SK-N-SH (cell line): Measurements from ENCODE around the gene TCF3. TPM values are rescaled to one million over a fixed set of nuclear protein-coding genes. Genes with fewer than 3 reads are reported as not detected.
A peak's percentile ranks its signal among the peaks of the same experiment; 100 is the strongest.

ENCODE experiments used
- CTCF ChIA-PET: fragments of 300-600, 350-600 bp; formaldehyde crosslinking; extraction: SDS; loops from one replicate; lab custom pipeline; 2021; lab: Yijun Ruan, JAX
- POLR2A ChIA-PET: fragments of 350-600 bp; sonication (Branson Sonifier 250); formaldehyde crosslinking; extraction: SDS; loops from one replicate; lab custom pipeline; 2020; ENCODE audit warnings: antibody characterized with exemption, inconsistent platforms; lab: Yijun Ruan, JAX
- DNase-seq: peaks from one replicate; pipeline ENCODE4 v3.0.0; 2012
- H2AFZ ChIP-seq: fragments of 200-600 bp; sonication (generic); 2 replicates; pipeline ENCODE4 v1.8.1; 2016; ENCODE audit warnings: antibody characterized with exemption, mild to moderate bottlenecking, low read depth
- H3F3A ChIP-seq: fragments of 200-600 bp; sonication (generic); replicated peaks from 2 replicates; pipeline ENCODE3; 2016; ENCODE audit warnings: antibody characterized with exemption, mild to moderate bottlenecking; ENCODE audit not compliant: insufficient read depth
- H3K27ac ChIP-seq, 2 experiments: fragments of 200-500 bp in 1 of 2; fragments of 200-600 bp in 1 of 2; sonication (Bioruptor generic) in 1 of 2; sonication (generic), shearing (Covaris generic) in 1 of 2; 2 replicates each; pipeline versions ENCODE4 v1.5.1 to v1.6.1; 2014 to 2016; ENCODE audit warnings: low read depth in 2 of 2, inconsistent platforms in 1 of 2, low read length in 1 of 2, mild to moderate bottlenecking in 1 of 2, mixed read lengths in 1 of 2
- H3K27me3 ChIP-seq: fragments of 200-600 bp; sonication (generic), shearing (Covaris generic); 2 replicates; pipeline ENCODE4 v1.6.1; 2016; ENCODE audit warnings: mixed run types; ENCODE audit not compliant: insufficient read depth
- H3K36me3 ChIP-seq, 2 experiments: fragments of 200-500 bp in 1 of 2; fragments of 200-600 bp in 1 of 2; sonication (Bioruptor generic) in 1 of 2; sonication (generic) in 1 of 2; replicated peaks in 1 of 2; 2 replicates each; pipeline versions ENCODE3 to v1.5.1; 2014 to 2016; ENCODE audit warnings: low read length in 1 of 2, mild to moderate bottlenecking in 1 of 2; ENCODE audit not compliant: insufficient read depth in 2 of 2, control insufficient read depth in 1 of 2
- H3K4me1 ChIP-seq, 2 experiments: fragments of 200-500 bp in 1 of 2; fragments of 200-600 bp in 1 of 2; sonication (Bioruptor generic) in 1 of 2; sonication (generic), shearing (Covaris generic) in 1 of 2; 2 replicates each; pipeline versions ENCODE4 v1.5.1 to v1.6.1; 2014 to 2016; ENCODE audit warnings: low read depth in 1 of 2, low read length in 1 of 2, mixed run types in 1 of 2; ENCODE audit not compliant: insufficient read depth in 2 of 2, control insufficient read depth in 1 of 2
- H3K4me2 ChIP-seq: fragments of 200-600 bp; sonication (generic), shearing (Covaris generic); 2 replicates; pipeline ENCODE4 v1.6.1; 2017; ENCODE audit warnings: mixed run types
- H3K4me3 ChIP-seq, 2 experiments: fragments of 200-500 bp in 1 of 2; fragments of 200-600 bp in 1 of 2; sonication (Bioruptor generic) in 1 of 2; sonication (generic), shearing (Covaris generic) in 1 of 2; 2 replicates each; pipeline versions ENCODE4 v1.5.1 to v1.8.1; 2014 to 2016; ENCODE audit warnings: low read depth in 2 of 2, inconsistent platforms in 1 of 2, low read length in 1 of 2, mild to moderate bottlenecking in 1 of 2, mixed read lengths in 1 of 2, moderate library complexity in 1 of 2
- H3K79me2 ChIP-seq: fragments of 200-600 bp; sonication (generic); 2 replicates; pipeline ENCODE4 v1.8.1; 2017; ENCODE audit warnings: mild to moderate bottlenecking; ENCODE audit not compliant: insufficient read depth
- H3K9ac ChIP-seq: fragments of 200-600 bp; sonication (generic); 2 replicates; pipeline ENCODE4 v1.6.1; 2017; ENCODE audit warnings: mixed run types
- H3K9me2 ChIP-seq: fragments of 200-600 bp; sonication (generic); 2 replicates; pipeline ENCODE4 v1.6.1; 2017; ENCODE audit warnings: mixed run types
- H3K9me3 ChIP-seq: fragments of 200-600 bp; sonication (generic); 2 replicates; pipeline ENCODE4 v1.6.1; 2017; ENCODE audit warnings: mixed run types, mild to moderate bottlenecking, moderate library complexity
- H4K20me1 ChIP-seq: fragments of 200-600 bp; sonication (generic); 2 replicates; pipeline ENCODE4 v1.6.1; 2017; ENCODE audit warnings: mild to moderate bottlenecking, mixed run types; ENCODE audit not compliant: insufficient read depth
- CHD2 ChIP-seq: fragments of 150-350 bp; IDR thresholded peaks from 2 replicates; pipeline ENCODE4 v1.6.1; 2018; ENCODE audit warnings: low read length; ENCODE audit not compliant: partially characterized antibody
- ELF1 ChIP-seq: IDR thresholded peaks from 2 replicates; pipeline ENCODE4 v1.4.0; 2012
- FOXJ3 ChIP-seq: sonication (generic); formaldehyde crosslinking; IDR thresholded peaks from 2 replicates; pipeline ENCODE4 v1.5.1; 2020; ENCODE audit warnings: mild to moderate bottlenecking, missing genetic modification reagents
- GATA2 ChIP-seq: sonication (generic); formaldehyde crosslinking; IDR thresholded peaks from 2 replicates; pipeline ENCODE4 v1.5.0; 2020; ENCODE audit warnings: mild to moderate bottlenecking, missing genetic modification reagents
- MXI1 ChIP-seq: IDR thresholded peaks from 2 replicates; pipeline ENCODE4 v1.6.1; 2012; ENCODE audit warnings: mild to moderate bottlenecking, low read depth, low read length, improper control_type of control experiment
- POLR2AphosphoS5 ChIP-seq: IDR thresholded peaks from 2 replicates; pipeline ENCODE4 v1.6.1; 2012; ENCODE audit warnings: low read depth, low read length
- RCOR1 ChIP-seq: fragments of 150-350 bp; IDR thresholded peaks from 2 replicates; pipeline ENCODE4 v1.6.1; 2017; ENCODE audit warnings: antibody characterized with exemption, low read length
- SMC3 ChIP-seq: IDR thresholded peaks from 2 replicates; pipeline ENCODE4 v1.6.1; 2012; ENCODE audit warnings: low read depth, low read length, improper control_type of control experiment
- TAF1 ChIP-seq: IDR thresholded peaks from 2 replicates; pipeline ENCODE4 v1.6.1; 2012; ENCODE audit warnings: low read depth, mild to moderate bottlenecking, low read length, moderate library complexity, borderline replicate concordance
- TEAD4 ChIP-seq: IDR thresholded peaks from 2 replicates; pipeline ENCODE4 v1.4.0; 2012; ENCODE audit warnings: mild to moderate bottlenecking, borderline replicate concordance; ENCODE audit not compliant: insufficient read depth
- YY1 ChIP-seq: IDR thresholded peaks from 2 replicates; pipeline ENCODE4 v1.4.0; 2012; ENCODE audit warnings: low read depth, mild to moderate bottlenecking
- WGBS: methylation state at CpG from one replicate; pipeline ENCODE4 v1.1.6; 2017; ENCODE audit warnings: low lambda C conversion rate; 5-methylcytosine and 5-hydroxymethylcytosine counted together
- polyA plus RNA-seq, 3 experiments: library from polyadenylated mRNA; depleted of rRNA; stranded (reverse); fragments of >200 nt; gene quantifications; 2 replicates each; pipeline ENCODE4 v1.2.3, GENCODE V29; 2012
- TF ChIP-seq, protein P1 (sequence below): fragments of 150-350 bp; IDR thresholded peaks from 2 replicates; pipeline ENCODE4 v1.6.1; 2016; ENCODE audit warnings: mild to moderate bottlenecking, low read depth, low read length
- TF ChIP-seq, protein P2 (sequence below): fragments of 150-350 bp; IDR thresholded peaks from 2 replicates; pipeline ENCODE4 v1.6.1; 2017; ENCODE audit warnings: antibody characterized with exemption, low read length, low read depth, borderline replicate concordance
- TF ChIP-seq, protein P3 (sequence below): IDR thresholded peaks from 2 replicates; pipeline ENCODE4 v1.6.1; 2012; ENCODE audit warnings: mild to moderate bottlenecking, low read depth, low read length, moderate library complexity
- TF ChIP-seq, protein P4 (sequence below): IDR thresholded peaks from 2 replicates; pipeline ENCODE4 v1.4.0; 2012; ENCODE audit warnings: low read depth, borderline replicate concordance
- TF ChIP-seq, protein P5 (sequence below): IDR thresholded peaks from 2 replicates; pipeline ENCODE4; 2012
- TF ChIP-seq, protein P6 (sequence below): IDR thresholded peaks from 2 replicates; pipeline ENCODE4 v1.4.0; 2012; ENCODE audit warnings: low read depth

The TCF3 gene
- polyA plus RNA-seq (2012; rRNA removed), result 81.3 and 104 TPM in 2 replicates
- 49.6 and 82.9 TPM in 2 replicates for polyA plus RNA-seq (2012; cell fraction: cytosol; rRNA removed)
- 173 and 175 TPM in 2 replicates for polyA plus RNA-seq (2012; cell fraction: nucleus; rRNA removed)

DNA sequence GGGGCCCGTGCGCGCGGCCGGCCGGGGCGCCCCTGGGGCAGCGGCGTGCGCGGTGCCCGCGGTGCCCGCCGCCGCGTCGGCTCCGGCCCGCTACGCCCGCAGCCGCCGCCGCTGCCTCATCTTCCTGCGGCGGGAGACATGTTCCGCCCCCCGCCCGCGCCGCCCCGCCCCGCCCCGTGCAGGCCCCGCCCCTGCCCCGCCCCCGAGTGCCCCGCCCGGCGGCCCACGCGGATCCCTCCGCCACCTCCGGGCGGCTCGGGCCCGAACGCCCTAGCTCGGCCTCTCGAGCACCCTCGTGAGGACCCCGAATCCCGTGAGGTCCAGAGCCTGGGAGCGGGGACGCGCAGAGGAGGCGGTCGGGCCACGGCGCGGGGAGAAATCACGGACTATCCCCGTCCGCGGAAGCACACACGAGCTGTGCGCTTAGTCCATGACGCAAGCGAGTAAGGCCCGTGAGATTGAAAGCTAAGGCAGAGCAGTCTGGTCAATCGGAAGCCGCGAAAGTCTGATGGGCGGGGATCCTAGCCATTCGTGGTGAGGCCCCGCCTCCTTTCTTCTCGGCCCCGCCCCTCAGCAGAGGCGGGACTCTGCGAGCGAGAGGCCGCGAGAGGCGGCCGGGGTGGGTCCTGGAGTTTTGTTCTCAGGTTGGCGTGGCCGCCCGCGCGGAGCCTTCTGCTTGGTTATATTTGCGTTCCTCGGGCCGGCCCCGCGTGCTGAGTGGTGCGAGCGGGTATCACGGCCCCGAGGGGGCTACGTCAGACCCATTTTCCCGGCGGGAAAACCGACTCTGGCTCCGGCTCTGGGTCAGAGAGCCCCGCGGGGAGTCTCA lies at the start of gene TCF3:
TCF3 (minus strand) TSS at position 145 of the 829 bp plus-strand sequence. CDS start 2,367 bp downstream, outside the sequence.
- 0% methylated on average over 12 of the region's 107 CpGs for WGBS
- peaks cover 6 to 17% of the 10 kb centered on the region in 2 experiments for H3K36me3 ChIP-seq
- H3K9me3 ChIP-seq, result no peaks in the 10 kb centered on the region
- no peaks in the 10 kb centered on the region for H3K9me2 ChIP-seq
- peak within 1 kb of the TSS; percentile 100 for H3K9ac ChIP-seq
- TF ChIP-seq, protein P1, sequence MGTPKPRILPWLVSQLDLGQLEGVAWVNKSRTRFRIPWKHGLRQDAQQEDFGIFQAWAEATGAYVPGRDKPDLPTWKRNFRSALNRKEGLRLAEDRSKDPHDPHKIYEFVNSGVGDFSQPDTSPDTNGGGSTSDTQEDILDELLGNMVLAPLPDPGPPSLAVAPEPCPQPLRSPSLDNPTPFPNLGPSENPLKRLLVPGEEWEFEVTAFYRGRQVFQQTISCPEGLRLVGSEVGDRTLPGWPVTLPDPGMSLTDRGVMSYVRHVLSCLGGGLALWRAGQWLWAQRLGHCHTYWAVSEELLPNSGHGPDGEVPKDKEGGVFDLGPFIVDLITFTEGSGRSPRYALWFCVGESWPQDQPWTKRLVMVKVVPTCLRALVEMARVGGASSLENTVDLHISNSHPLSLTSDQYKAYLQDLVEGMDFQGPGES, result peak; percentile 88
- TF ChIP-seq TEAD4 (0 out of 2 replicates have a peak, but pooled peaks have one; percentile 18), FOXJ3 (CRISPR knock-in tag) (no peak), ELF1 (0 out of 2 replicates have a peak, but pooled peaks have one; percentile 26), TAF1 (peak; percentile 66), YY1 (no peak), POLR2AphosphoS5 (peak; percentile 54; the same call in 1 of the 2 replicates), SMC3 (no peak), RCOR1 (peak; percentile 81), CHD2 (peak; percentile 98), GATA2 (CRISPR knock-in tag) (no peak), MXI1 (no peak)
- TF ChIP-seq, protein P2, sequence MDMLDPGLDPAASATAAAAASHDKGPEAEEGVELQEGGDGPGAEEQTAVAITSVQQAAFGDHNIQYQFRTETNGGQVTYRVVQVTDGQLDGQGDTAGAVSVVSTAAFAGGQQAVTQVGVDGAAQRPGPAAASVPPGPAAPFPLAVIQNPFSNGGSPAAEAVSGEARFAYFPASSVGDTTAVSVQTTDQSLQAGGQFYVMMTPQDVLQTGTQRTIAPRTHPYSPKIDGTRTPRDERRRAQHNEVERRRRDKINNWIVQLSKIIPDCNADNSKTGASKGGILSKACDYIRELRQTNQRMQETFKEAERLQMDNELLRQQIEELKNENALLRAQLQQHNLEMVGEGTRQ, result no peak
- TF ChIP-seq, protein P3, sequence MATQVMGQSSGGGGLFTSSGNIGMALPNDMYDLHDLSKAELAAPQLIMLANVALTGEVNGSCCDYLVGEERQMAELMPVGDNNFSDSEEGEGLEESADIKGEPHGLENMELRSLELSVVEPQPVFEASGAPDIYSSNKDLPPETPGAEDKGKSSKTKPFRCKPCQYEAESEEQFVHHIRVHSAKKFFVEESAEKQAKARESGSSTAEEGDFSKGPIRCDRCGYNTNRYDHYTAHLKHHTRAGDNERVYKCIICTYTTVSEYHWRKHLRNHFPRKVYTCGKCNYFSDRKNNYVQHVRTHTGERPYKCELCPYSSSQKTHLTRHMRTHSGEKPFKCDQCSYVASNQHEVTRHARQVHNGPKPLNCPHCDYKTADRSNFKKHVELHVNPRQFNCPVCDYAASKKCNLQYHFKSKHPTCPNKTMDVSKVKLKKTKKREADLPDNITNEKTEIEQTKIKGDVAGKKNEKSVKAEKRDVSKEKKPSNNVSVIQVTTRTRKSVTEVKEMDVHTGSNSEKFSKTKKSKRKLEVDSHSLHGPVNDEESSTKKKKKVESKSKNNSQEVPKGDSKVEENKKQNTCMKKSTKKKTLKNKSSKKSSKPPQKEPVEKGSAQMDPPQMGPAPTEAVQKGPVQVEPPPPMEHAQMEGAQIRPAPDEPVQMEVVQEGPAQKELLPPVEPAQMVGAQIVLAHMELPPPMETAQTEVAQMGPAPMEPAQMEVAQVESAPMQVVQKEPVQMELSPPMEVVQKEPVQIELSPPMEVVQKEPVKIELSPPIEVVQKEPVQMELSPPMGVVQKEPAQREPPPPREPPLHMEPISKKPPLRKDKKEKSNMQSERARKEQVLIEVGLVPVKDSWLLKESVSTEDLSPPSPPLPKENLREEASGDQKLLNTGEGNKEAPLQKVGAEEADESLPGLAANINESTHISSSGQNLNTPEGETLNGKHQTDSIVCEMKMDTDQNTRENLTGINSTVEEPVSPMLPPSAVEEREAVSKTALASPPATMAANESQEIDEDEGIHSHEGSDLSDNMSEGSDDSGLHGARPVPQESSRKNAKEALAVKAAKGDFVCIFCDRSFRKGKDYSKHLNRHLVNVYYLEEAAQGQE, result peak; percentile 16; the same call in 1 of the 2 replicates
- TF ChIP-seq, protein P4, sequence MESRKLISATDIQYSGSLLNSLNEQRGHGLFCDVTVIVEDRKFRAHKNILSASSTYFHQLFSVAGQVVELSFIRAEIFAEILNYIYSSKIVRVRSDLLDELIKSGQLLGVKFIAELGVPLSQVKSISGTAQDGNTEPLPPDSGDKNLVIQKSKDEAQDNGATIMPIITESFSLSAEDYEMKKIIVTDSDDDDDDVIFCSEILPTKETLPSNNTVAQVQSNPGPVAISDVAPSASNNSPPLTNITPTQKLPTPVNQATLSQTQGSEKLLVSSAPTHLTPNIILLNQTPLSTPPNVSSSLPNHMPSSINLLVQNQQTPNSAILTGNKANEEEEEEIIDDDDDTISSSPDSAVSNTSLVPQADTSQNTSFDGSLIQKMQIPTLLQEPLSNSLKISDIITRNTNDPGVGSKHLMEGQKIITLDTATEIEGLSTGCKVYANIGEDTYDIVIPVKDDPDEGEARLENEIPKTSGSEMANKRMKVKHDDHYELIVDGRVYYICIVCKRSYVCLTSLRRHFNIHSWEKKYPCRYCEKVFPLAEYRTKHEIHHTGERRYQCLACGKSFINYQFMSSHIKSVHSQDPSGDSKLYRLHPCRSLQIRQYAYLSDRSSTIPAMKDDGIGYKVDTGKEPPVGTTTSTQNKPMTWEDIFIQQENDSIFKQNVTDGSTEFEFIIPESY, result peak; percentile 95
- TF ChIP-seq, protein P5, sequence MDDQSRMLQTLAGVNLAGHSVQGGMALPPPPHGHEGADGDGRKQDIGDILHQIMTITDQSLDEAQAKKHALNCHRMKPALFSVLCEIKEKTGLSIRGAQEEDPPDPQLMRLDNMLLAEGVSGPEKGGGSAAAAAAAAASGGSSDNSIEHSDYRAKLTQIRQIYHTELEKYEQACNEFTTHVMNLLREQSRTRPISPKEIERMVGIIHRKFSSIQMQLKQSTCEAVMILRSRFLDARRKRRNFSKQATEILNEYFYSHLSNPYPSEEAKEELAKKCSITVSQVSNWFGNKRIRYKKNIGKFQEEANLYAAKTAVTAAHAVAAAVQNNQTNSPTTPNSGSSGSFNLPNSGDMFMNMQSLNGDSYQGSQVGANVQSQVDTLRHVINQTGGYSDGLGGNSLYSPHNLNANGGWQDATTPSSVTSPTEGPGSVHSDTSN, result peak; percentile 100
- TF ChIP-seq, protein P6, sequence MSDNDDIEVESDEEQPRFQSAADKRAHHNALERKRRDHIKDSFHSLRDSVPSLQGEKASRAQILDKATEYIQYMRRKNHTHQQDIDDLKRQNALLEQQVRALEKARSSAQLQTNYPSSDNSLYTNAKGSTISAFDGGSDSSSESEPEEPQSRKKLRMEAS, result peak; percentile 75; the same call in 1 of the 2 replicates
- peaks cover 0 to 9% of the 10 kb centered on the region in 2 experiments; a peak in 2 of 4 replicates for H3K4me1 ChIP-seq
- peaks cover 32% of the 10 kb centered on the region for H4K20me1 ChIP-seq
- H3K27me3 ChIP-seq, result no peaks in the 10 kb centered on the region
- DNase-seq, result peak; percentile 98
- peak within 1 kb of the TSS; percentile 97 for H3K4me2 ChIP-seq
- ChIA-PET CTCF (interaction anchor here (1.0 to 2.4 kb wide), 5 partner anchors 11 to 115 kb away, joined by 3 to 13 read pairs (median 4); partner anchors contain the start of gene UQCR11), POLR2A (no interaction called here)
- H3K27ac ChIP-seq, result peak within 1 kb of the TSS; percentile 94 to 99
- peaks cover 3% of the 10 kb centered on the region for H3F3A ChIP-seq
- peak within 1 kb of the TSS; percentile 83 to 91 for H3K4me3 ChIP-seq
- peaks cover 43% of the 10 kb centered on the region for H3K79me2 ChIP-seq
- H2AFZ ChIP-seq, result peak within 1 kb of the TSS; percentile 98
